Right forelimb (tissue), 1 donor: ENCODE results near the gene ICA1.

Source experiments
- DNase-seq: peaks from one replicate; pipeline ENCODE4 v3.0.0-alpha.2; 2018

Gene ICA1

DNA sequence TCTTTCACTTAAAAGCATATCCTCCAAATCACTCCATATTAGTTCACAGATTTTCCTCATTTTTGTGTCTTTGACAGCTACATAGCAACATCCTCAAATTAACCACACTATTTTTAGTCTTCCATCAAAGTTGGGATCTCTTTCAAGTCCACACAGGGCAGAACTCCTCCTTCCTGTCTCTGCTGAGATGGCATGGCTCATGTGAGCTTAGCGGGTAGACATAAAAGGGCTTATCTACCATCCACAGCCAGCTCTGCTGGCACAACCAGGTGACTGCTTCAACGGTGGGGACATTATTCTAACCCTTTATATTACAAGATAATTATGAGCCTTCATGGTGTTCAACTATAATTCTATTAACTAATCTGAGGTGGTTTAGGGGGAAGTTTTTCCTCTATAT lies 35.5 kb downstream of the ICA1 start:
- DNase-seq: no peak

DNA sequence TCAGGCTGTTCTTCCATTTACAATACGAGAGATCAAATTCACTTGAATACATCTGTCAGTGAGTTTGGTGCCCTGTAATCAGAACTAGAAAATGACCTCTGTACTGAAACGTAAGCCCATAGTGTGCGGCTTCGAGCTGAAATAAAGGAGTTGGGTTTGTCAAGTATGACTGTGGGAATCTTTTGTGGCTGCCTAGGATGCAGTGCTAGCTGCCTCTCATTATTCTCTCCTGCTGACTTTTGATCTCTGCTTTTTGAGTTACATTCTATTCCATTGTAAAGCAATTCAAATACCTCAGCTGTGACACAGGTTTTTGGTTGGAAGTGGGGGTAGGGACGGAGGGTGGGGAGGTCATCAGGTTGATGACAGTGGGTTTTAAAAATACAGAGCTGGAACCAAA lies 40.4 kb downstream of the ICA1 start:
- no peak for DNase-seq

DNA sequence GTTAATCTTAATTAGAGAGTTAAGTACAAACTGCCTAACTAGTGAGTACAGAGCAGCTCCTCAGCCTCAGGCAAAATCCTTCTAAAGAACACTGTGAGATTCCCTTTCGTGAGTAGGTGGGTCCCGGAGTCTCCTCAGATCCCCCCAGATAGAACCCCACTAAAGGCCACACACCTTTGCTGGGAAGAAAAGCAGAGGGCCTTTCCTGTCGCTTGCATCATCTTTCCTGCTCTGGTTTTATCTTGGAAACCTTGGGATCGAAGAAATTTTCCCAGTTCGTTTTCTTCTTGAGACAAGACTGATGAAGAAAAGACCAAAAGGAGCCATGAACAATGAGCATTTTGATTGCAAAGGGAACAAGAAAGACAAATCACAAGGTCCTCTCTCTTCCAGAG lies 40.9 kb downstream of the ICA1 start:
- DNase-seq: no peak

DNA sequence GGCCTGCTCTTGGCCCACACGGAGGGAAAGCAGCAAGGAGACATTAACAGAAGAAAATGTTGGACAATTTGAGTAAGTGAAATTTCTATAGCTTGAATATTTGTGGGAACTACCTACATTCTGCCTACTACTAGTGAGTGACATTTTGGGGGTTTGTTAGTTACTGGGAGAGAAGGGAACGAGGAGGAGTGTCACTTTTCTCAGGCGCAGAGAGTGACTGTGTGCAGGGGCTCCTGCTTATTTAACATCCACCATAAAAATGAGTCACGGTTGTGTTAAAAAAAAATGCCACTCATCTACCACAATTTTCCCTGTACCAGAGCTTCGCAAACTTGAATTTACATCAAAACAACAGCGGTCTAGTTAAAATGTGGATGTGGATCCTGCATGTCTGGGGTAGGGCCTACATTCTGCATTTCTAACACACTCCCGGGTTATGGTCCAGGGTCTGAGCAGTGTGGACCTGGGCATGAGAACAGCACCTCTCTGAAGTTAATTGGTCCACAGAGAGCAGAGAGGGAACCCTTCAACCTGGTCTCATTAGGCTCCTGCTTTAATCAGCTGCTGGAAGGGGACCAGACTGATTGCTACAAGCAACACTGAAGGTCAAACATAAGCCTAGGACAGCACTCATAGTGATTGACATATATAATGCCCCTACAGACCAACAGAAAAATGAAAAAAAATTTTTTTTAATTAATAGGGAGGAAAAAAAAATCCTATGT lies 41.4 kb downstream of the ICA1 start:
- DNase-seq: no peak

DNA sequence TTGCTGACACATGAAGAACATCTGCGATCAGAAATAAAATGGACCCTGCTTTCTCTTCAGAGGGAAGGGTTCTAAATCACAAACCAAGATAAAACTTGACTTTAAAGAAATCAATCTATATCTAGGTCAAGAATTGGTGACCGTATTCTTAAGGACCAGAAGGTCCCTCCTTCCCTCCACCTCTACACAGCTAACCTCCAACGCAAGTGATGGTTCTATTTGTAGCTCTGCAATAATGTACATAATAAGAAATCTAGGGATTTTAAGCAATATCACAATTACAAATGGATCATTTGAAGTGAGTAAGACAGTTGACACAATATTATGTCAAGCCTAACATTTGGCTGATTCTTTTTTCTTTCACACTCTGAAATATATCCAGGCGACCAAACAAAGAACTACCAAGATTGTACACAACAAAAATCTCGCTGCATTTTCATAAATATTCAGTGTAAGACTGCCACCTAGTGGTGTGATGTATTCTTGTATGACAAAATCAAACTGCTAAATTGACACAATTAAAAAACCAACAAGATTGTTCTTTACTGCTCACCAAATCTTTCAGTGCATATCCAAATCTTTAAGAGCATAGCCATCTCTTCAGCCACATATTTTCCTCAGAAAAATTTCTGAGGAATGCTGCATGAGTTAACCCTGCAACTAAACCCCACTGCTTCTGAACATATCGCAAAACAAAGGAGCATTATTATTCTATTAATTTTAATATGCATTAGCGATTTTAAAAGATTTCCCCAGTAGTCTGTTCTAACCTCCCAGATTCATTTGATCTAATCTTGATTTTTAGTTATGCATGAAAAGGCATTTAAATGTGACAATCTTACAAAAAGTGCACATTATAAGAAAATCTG lies 44.5 kb downstream of the ICA1 start:
- DNase-seq: no peak

DNA sequence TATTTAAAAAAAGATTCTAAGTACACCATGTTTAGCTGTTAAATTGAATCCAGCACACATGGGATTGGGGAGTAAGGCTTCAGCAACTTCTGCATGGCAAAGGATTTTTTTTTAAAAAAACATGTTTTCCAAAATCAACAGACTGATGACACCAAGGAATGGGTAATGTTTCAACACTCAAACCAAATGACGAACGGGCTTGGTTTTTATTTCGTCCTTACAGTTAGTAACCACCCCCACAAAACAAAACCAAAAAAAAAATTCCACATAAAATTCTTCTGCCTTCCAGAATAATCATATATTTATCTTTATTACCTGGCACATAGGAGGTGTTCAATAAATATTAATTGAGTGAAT lies 45.7 kb downstream of the ICA1 start:
- no peak for DNase-seq

DNA sequence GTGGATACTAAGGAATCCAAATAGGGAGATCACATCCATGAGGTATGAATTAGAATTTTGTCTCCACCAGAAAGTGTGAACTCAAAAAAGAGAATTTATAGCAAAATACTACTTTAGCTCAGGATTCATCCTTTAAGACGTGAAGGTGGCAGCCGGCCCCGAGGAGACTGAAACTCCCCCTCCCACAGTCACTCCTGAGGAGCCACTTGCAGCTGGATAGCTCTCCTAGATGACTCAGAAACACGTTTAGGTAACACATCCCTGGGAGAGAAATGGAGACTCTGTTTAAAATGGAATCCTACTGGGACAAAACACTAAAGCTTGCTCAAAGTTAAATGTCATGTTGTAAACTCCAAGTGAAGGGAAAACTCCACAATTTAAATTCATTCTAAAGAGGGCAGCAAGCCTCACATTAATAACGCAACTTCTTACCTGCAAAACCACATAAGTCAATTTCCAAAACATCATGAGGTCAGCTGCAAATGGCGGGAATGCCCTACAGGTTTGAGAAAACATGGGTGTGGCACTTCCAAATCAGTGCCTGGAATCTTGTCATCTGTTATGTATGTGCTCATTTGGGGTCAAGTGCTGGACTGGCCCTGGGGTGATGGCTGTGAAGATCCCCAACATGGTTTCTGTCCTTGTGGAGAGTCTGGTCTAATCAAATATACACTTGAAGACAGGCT lies 46.2 kb downstream of the ICA1 start:
- DNase-seq: no peak

DNA sequence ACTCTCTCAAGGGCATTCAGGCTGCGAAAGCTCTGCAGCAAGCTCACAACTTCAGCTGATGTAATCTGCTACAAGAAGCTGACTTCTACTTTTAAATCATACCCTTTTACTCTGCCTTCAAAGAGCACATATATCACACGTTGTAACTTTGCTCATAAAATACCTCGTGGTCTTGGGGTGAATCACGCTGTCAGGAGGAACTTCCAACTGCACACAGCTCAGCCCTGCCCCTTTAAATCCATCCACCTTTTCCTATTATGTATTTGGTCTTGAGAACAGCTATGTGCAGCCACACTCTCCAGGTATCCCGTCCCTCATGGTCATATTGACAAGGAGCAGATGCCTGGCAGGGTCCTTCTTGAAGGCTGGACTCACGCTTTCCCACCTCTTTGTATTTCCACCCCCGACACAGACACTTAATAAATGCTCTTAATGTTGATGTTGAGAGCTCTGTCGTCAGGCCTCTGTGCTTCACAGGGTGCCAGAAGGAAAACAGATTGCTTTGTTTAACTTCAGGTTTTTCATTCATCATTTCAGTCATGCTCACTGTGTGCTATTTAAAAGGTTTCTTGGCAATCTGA lies 47.6 kb downstream of the ICA1 start:
- DNase-seq: no peak

DNA sequence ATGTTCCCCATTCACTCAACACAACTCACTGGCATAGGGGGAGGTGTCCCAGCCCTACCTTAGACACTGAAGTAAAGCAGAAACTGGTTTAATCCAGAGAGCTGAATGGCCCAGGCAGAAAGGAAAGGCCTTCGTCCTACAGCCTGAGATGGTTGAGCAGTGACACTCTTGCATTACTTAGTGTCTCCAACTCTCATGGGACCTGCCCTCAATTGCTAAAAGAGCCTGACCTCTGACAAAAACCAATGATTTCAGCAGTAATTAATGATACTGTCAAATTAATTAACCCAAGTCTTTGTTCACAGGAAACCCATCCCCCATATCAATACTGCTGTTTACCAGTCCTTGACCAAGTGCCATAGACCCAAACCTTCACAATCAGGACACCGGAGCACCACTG lies 48.6 kb downstream of the ICA1 start:
- no peak for DNase-seq

DNA sequence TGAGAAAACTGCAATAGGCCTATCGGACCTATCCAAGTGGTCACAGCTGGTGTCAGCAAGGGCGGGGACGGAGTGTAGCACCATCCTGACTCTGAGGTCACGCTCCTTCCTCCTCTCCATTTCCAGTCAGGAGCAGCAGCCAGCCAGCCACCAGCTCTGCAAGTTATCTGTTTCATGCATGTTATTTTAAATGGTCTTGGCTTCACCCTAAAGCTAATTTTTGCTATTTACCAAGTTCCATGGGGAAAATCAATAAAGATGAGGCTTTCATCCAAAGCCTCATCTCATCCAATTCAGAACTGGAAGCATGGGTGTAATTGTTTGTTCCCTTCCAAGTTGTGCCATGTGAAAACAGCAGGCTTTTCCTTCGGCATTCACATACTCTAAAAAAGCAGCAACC lies 49.3 kb downstream of the ICA1 start:
- DNase-seq: no peak

DNA sequence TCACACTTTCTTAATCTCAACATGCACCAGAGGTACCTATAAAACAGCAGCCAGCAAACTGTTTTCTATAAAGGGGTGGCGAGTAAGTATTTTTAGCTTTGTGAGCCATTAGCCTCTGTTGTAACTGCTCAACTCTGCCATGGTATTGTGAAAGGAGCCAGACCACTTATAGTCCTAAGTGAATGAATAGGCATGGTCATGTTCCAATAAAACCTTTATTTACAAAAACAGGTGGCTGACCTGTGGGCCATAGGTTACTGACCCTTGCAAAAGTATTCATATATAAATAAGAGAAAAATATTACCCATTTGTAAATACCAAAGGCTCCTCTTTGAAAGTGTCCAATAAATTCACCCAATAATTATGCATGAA lies 50.3 kb downstream of the ICA1 start:
- DNase-seq: no peak

DNA sequence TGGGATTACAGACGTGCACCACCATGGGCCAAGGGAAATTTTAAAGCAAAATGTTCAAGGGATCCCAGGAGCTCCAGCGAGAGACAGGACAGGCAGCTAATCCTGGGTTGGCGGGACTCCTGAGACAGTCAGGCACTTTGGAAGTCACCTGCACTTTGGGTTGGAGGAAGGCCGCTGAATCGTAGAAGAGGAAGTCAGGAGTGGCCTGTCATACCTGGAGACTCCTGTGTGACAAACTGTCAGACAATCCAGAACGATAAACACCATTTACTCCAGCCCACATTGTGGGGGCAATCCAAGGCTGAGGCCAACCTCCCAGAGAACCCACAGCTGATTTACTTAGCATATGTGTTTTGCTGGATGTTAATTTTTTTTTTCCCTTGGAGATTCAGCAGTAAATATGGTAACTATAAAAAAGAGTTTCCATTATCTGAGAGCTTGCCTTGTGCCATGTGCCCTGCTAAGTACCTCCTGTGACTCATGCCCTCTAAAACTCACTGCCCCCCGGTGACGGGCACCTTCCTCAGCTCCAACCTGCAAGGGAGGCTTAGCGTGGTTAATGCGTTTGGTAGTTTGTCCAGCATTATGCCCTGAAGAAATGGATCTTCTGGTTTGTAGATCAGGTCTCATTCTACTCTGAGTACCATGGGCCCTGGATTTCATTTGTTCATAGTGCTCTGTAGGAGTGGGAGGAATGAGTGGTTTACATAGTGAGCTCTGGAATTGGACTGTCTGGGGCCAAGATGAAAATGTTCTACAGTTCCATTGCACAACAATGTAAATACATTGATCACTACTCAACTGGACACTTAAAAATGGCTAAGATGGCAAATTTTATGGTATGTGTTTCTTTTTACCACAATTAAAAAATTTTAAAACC lies 50.9 kb downstream of the ICA1 start:
- no peak for DNase-seq

DNA sequence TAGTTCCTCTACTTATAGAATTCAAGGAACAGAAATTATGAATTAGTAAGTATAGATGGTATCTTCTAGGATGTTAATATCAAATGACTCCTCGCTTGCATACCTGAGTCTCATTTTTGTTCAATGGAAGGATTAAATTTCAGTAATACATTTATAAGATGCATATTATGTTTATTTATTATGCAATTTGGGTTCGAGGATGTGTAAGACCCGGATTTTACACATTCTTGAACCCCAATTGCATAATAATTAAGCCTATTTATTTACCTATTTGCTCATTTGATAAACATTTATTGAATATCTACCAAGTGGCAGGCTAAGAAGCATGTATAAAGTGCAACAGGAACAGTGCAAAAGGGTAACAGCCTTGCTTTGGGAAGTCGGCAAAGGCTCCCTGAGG lies 52.6 kb downstream of the ICA1 start:
- no peak for DNase-seq

DNA sequence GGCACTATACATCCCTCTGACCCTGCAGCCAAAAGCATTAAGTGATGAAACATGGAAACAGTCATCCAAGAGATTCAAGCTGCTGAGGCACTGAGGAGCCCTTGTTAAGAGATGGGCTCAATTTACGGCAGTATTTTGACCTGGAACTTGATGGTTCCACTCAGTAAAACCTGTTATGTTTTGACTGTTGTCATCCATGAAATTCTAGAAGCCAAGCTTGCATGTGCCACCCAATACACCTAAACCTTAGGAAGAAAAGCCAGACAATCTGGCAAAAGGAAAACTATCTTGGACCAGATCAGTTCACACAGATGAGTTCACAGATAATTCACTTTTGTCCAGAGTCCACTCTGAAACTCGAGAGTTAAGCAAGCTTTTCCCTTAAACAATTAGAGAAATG lies 53.2 kb downstream of the ICA1 start:
- DNase-seq: no peak

DNA sequence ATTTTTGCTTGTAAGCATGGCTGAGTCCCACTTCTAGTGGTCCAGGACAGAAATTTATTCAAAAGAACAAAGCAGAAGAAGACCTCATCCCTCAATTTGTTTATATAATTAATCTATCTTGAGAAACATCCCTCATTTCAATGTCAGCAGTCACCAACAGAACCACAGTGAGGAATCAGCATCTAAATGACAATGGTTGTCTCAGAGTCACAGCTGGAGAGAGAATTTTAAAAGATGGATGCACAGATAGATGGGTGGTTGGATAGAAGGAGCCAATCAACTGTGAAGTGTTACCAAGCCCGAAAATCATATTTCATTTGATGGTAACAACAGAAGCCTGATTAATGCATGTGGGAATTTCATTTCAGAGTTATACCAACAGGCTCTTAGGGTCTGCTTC lies 55.0 kb downstream of the ICA1 start:
- no peak for DNase-seq

DNA sequence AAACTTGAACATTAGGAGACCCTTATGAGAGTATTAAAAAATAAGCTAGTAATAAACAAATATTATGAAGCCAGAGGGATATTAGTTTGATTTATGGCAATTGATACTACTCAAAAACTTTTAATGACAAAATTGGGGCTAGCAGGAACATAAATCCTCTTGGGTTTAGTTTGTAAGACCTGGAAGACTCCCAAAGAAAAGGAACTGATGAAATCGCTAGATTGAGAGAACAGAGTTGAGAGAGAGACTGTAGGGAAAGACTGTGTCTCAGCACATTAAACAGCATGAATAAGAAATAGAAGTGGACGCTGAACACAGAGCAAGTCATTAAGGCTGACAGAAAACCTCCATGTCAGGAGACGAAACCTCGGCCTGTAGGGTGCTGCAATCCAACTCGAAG lies 56.4 kb downstream of the ICA1 start:
- DNase-seq: no peak

DNA sequence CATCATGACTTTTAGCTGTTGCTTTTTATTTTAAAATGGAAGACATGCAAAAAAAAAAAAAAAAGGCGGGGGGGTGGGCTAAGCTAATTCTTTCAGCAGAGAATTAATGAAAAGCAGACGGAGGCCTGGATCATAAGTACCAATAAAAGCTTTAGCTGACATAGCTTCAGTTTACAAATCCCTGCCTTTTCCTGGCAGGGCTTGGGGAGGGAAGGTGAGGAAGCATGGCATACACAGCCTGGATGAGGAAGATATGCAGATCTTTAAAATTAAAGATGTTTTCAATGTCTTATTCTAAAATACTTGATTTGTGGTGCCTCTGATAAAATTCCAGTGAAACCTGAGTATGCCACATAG lies 57.0 kb downstream of the ICA1 start:
- no peak for DNase-seq

DNA sequence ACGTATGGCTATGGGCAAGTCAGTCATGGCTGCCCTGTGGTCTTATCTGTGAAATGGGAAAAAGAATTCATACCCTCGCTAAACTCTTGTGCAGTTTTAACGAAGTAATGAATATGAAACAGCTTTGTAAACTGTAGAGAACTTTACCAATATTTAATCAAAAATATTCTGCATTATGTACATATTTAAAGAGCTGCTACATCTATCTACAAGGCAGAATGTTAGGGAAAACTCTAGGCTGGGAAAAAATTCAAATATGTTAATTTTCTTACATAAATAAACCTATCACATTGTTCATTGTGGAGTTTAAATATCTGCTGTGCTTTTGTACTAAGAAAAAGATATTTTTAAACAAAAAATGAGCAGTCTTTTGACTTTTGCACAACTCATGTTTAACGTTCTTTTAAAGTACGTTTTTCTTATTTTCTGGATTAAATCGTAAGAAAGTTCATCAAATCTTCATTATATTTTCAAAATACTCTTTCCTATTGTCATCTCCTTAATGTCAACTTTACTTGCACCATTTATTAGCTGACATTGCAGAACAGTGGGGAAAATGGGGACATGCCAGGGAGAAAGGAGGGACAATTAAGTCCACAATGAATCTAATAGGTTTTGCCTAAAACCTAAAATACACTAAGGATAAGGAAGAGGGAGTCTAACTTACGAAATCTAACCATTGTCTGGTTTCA lies 57.5 kb downstream of the ICA1 start:
- DNase-seq: no peak

DNA sequence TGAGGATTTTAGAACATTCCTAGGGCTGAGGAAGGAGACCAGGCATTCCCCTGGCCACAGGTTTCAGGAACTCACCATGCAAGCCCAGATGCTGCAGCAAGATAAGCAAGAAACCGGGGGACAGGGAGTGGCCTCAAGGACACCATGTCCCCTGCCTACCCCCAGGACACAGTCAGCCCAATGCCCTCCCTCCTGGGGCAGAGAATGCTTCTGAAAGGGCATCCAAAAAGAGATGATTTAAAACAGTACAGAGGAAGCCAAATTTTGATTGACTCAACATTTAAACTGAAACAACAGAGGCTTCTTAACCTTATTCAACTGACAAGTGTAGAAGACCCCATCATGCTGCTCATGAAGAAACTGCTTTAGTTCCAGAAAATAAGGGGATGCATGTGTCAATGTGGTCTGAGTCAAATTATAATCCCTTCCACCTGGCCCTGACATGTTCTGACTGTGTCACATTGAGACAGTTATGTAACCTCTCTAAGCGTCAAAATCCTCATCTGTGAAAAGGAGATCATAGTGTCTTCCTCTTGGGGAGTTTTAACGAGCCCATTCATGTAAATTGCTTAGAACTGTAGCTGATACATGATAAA lies 60.0 kb downstream of the ICA1 start:
- no peak for DNase-seq

DNA sequence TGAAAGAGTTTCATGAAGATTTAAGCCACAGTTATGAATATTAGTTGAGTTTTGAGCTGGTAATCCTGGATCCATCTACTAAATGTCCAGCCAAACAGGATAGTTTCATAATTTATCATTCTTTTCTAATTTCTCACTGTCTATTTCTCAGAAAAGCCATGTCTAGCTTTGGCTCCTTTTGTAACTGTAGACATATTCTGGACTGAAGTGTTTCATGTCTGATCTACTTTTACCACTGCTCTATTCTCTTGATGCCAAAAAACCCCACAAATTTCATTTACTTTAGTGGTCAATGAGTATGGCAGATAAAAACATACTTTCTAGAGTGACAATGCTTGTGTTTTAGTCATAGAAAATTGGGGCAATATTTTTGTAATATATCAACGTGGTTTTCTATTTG lies 61.2 kb downstream of the ICA1 start:
- no peak for DNase-seq

DNA sequence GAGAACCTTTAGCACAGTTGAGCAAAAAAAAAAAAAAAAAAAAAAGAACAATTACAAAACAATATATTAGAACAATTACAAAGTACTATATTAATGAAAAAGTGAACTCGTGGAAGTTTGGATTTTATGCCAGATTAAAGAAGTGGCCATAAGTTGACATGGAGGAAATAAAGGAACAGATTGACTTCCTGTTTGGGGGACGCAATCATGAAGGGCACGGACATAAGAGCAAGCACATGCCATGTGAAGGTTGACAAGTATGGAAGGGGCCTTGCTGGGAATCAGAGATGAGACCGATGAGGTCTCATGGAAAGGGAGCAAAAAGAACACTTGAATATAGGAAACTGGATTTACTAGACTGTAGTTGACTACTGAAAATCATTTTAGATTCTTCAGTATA lies 61.7 kb downstream of the ICA1 start:
- DNase-seq: no peak
